ENCODE results near the gene CLEC7A.

DNA sequence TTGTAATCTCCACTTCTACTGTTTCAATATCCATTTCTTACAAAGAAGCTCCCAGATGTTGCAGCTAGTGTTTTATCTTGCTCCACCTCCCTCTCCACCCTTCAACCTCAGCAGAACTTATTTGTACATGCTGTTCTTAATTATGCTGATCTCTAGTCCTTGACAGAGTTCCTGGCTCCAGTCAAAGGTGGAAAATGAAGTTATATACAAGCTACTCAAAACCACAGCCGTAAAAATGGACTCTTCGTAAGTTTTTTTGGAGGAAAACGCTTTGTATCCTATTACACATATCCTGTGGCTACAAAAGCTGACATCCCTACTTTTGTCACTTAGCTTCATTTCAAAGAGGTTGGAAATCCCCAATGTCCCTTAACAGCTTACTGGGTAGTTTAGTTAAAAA is 32.5 kb downstream of the CLEC7A start:
- no peak for TF ChIP-seq EZH2phosphoT487 (IDR thresholded peaks at IDR 0.05; ENCODE audit: borderline replicate concordance)
- TF ChIP-seq, protein P1, sequence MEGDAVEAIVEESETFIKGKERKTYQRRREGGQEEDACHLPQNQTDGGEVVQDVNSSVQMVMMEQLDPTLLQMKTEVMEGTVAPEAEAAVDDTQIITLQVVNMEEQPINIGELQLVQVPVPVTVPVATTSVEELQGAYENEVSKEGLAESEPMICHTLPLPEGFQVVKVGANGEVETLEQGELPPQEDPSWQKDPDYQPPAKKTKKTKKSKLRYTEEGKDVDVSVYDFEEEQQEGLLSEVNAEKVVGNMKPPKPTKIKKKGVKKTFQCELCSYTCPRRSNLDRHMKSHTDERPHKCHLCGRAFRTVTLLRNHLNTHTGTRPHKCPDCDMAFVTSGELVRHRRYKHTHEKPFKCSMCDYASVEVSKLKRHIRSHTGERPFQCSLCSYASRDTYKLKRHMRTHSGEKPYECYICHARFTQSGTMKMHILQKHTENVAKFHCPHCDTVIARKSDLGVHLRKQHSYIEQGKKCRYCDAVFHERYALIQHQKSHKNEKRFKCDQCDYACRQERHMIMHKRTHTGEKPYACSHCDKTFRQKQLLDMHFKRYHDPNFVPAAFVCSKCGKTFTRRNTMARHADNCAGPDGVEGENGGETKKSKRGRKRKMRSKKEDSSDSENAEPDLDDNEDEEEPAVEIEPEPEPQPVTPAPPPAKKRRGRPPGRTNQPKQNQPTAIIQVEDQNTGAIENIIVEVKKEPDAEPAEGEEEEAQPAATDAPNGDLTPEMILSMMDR (conservative IDR thresholded peaks at IDR 0.05; ENCODE audit: low read length), result no peak
